ENCODE measurements around the gene KIAA0513. TPM values are rescaled to one million over a fixed set of nuclear protein-coding genes. Genes with fewer than 3 reads are reported as not detected.

The KIAA0513 gene
- total and polyA plus RNA-seq, 2 of the 13 experiments (the other 11 are each of a cell fraction or from before 2014, with no cell fraction given), result 1.8 TPM

DNA sequence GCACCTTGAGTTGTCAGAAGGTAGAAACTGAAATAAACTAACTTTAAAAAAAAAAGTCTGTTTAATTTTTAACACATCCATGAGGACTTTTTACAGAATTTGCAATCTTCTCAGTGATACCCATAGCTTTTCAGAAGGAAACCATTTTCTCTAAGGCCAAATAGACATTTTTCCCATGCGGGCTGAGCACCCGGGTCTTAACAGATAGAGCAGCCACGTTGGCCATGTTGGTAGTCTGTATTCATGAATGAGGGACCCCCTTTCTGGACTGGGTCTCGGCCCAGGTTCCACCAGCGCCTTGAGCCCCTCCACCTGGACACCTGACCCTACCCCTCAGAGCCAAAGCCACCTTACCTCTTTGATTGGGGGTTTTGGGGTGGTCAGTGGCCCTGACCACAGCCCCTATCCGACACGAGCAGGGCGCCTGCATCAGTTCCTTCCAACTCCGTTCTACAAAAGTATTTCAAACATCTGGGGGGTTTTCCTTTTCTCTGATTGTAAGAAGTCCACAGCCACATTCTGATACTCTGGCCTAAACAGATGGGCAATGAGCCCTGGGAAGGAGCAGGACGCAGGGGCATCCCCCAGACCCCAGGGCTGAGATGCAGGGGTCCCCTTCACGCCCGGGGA, 66.7 kb downstream of the KIAA0513 start:
- Histone ChIP-seq H3K4me1 (ENCODE audit: insufficient read depth, low read length) (no peaks in the 10 kb centered on the region; the same call in 1 of the 2 replicates), H3K27ac (ENCODE audit: extremely low read length, insufficient read depth, low read length) (no peak overlapping the region), H3K9me3 (ENCODE audit: low read length) (no peaks in the 10 kb centered on the region), H4K20me1 (ENCODE audit: insufficient read depth, low read length) (no peaks in the 10 kb centered on the region), H3K4me3 (replicated peaks in 1 of 3; ENCODE audit: insufficient read depth in 1 of 3, low read depth in 2 of 3, low read length in 3 of 3) (no peak overlapping the region), H3K4me2 (ENCODE audit: low read depth, low read length) (no peak overlapping the region), H3K36me3 (replicated peaks in 1 of 2; ENCODE audit: control insufficient read depth in 1 of 2, insufficient read depth in 2 of 2, low read length in 2 of 2) (no peaks in the 10 kb centered on the region), H3K79me2 (ENCODE audit: insufficient read depth, low read length) (no peaks in the 10 kb centered on the region), H3K9ac (ENCODE audit: insufficient read depth, low read depth, low read length) (no peak overlapping the region), H3K27me3 (ENCODE audit: control insufficient read depth in 1 of 2, insufficient read depth in 2 of 2, low read length in 2 of 2) (peaks cover 13 to 93% of the 10 kb centered on the region in 2 experiments; a peak in 4 of 5 replicates), H2AFZ (ENCODE audit: low read length) (no peak overlapping the region)
- ATAC-seq (no peak), FAIRE-seq (no peak), DNase-seq (ENCODE audit: low spot score) (no peak)
- 34% methylated on average over 12 of the region's 12 CpGs for WGBS (ENCODE audit: low lambda C conversion rate)
- intact Hi-C loops (cut with micrococcal nuclease; ENCODE audit: unreplicated experiment) (no loop called here), in situ Hi-C loops (cut with HindIII; ENCODE audit: extremely low pct_ligation_motif_present, low pct_unique_long_range_greater_than_20kb) (no loop called here)
- CTCF ChIA-PET (ENCODE audit: low intra/inter-chr PET ratio, low total read pairs), result no interaction called here
- no peak for TF ChIP-seq CENPX (CRISPR knock-in tag; IDR thresholded peaks at IDR 0.05)
- TF ChIP-seq SSRP1 (CRISPR knock-in tag; IDR thresholded peaks at IDR 0.05), result no peak
- no peak for TF ChIP-seq CBFB (CRISPR knock-in tag; IDR thresholded peaks at IDR 0.05)
- TF ChIP-seq, protein P1, sequence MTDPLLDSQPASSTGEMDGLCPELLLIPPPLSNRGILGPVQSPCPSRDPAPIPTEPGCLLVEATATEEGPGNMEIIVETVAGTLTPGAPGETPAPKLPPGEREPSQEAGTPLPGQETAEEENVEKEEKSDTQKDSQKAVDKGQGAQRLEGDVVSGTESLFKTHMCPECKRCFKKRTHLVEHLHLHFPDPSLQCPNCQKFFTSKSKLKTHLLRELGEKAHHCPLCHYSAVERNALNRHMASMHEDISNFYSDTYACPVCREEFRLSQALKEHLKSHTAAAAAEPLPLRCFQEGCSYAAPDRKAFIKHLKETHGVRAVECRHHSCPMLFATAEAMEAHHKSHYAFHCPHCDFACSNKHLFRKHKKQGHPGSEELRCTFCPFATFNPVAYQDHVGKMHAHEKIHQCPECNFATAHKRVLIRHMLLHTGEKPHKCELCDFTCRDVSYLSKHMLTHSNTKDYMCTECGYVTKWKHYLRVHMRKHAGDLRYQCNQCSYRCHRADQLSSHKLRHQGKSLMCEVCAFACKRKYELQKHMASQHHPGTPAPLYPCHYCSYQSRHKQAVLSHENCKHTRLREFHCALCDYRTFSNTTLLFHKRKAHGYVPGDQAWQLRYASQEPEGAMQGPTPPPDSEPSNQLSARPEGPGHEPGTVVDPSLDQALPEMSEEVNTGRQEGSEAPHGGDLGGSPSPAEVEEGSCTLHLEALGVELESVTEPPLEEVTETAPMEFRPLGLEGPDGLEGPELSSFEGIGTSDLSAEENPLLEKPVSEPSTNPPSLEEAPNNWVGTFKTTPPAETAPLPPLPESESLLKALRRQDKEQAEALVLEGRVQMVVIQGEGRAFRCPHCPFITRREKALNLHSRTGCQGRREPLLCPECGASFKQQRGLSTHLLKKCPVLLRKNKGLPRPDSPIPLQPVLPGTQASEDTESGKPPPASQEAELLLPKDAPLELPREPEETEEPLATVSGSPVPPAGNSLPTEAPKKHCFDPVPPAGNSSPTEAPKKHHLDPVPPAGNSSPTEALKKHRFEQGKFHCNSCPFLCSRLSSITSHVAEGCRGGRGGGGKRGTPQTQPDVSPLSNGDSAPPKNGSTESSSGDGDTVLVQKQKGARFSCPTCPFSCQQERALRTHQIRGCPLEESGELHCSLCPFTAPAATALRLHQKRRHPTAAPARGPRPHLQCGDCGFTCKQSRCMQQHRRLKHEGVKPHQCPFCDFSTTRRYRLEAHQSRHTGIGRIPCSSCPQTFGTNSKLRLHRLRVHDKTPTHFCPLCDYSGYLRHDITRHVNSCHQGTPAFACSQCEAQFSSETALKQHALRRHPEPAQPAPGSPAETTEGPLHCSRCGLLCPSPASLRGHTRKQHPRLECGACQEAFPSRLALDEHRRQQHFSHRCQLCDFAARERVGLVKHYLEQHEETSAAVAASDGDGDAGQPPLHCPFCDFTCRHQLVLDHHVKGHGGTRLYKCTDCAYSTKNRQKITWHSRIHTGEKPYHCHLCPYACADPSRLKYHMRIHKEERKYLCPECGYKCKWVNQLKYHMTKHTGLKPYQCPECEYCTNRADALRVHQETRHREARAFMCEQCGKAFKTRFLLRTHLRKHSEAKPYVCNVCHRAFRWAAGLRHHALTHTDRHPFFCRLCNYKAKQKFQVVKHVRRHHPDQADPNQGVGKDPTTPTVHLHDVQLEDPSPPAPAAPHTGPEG (CRISPR knock-in tag; IDR thresholded peaks at IDR 0.05), result no peak
- TF ChIP-seq, protein P2, sequence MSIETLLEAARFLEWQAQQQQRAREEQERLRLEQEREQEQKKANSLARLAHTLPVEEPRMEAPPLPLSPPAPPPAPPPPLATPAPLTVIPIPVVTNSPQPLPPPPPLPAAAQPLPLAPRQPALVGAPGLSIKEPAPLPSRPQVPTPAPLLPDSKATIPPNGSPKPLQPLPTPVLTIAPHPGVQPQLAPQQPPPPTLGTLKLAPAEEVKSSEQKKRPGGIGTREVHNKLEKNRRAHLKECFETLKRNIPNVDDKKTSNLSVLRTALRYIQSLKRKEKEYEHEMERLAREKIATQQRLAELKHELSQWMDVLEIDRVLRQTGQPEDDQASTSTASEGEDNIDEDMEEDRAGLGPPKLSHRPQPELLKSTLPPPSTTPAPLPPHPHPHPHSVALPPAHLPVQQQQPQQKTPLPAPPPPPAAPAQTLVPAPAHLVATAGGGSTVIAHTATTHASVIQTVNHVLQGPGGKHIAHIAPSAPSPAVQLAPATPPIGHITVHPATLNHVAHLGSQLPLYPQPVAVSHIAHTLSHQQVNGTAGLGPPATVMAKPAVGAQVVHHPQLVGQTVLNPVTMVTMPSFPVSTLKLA (IDR thresholded peaks at IDR 0.05), result no peak
- TF ChIP-seq ZNF644 (CRISPR knock-in tag; IDR thresholded peaks at IDR 0.05; ENCODE audit: low read depth), result no peak
- no TSS peak for BruUV-seq (replicated peaks)
- POLR2A ChIA-PET, result no interaction called here

All from HepG2 (cell line).